Ramos (cell line): ENCODE results near the gene ACSM2B.
"Not testable (repeated sequence)": the region's sequence is repeated elsewhere in the genome, so short reads cannot be mapped to it uniquely, and the experiment has no call there.

ENCODE experiments used
- in situ Hi-C: fragments of 300-500 bp; cut with MboI; formaldehyde crosslinking; loops from one replicate; pipeline ENCODE4 v1.14.3; 2022; ENCODE audit warnings: low sequenced_read_pairs; ENCODE audit not compliant: unreplicated experiment

Gene ACSM2B

GRCh38 chr16:20538181-20538580 lies 38.0 kb downstream of the ACSM2B start:
- in situ Hi-C loops = no loop called here

DNA sequence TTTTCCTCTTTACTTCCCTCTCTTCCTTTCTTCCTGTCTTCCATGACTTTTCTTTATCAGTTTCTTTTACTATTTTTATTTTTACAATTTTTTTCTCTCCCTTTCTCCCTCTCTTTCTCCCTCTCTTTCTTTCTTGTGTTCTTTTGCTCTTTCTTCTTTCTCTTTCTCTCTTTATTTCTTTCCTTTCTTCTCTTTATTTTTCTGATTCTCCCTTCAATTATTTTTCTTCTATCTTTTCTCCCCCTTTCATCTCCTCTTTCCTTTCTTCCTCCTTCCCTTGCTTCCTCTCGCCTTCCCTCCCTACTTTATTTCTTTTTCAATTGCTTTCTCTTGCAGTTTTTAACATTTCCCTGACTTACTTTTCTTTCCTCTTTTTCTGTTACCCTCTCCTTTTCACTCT lies 39.5 kb downstream of the ACSM2B start:
- in situ Hi-C loops = not testable (repeated sequence)

DNA sequence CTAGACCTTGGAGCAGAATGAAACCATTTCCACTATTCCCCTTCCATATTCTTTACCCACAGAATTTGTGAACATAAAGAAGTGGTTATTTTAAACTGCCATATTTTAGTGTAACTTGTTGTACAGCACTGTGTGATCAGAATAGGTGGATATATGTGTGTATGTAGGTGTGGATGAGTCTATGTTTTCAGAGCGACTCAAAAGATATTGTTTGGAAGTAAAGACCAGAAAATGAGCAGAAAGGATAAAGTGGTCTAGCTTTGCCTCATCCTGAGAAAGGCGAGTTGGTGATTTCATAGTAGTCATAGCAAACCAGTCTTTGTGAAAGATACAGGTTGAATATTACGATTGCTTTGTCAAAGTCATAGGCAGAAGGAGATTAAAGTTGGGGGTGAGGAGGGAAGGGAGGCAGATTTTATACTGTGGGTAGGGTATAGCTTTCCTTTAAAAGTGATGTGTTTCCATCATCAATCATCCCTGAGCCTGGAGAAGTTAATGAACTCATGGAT lies 43.8 kb downstream of the ACSM2B start:
- in situ Hi-C loops = not testable (repeated sequence)

DNA sequence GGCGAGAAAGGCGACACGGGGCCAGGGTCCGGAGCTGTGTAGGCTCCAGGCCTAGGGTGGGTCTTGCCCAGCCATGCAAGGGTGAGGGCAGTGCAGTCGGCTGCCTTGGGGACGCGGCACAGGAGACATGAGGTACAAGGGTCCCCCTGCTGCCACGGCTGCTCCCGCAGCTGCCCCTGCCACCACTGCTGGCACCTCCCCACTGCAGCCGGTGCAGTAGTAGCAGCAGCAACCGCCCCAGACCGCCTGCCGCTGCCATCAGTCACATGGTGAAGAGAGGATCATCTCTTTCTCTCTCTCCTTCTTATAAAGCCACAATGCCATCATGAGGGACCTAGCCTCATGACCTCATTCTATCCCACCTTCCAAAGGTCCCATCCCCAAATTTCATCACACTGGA lies 44.4 kb downstream of the ACSM2B start:
- in situ Hi-C loops = not testable (repeated sequence)

GRCh38 chr16:20520103-20520502 lies 56.1 kb downstream of the ACSM2B start:
- in situ Hi-C loops = no loop called here

- in situ Hi-C loops = no loop called here
Measured at GRCh38 chr16:20519231-20519630, 56.9 kb downstream of the ACSM2B start.

- in situ Hi-C loops = no loop called here
Measured at GRCh38 chr16:20517149-20517548, 59.0 kb downstream of the ACSM2B start.

GRCh38 chr16:20515688-20516090 lies 60.5 kb downstream of the ACSM2B start:
- in situ Hi-C loops = no loop called here

DNA sequence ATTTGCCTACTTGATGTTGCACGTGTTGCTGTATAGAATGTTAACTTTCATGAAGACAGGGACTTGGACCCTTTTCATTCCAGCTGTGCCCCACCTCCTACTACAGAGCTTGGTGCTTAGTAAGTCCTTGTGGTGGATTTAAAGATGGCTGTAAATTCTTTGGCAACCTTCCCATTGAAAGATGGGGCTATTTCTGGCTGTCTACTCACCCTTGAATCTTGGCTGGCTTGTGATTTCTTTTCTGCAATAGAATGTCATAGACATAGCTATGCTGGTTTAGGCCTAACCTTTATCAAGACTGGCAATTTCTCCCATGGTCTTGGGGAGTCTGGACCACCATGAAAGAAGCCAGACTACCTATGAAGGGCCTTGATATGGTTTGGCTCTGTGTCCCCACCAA lies 65.8 kb downstream of the ACSM2B start:
- in situ Hi-C loops = no loop called here

DNA sequence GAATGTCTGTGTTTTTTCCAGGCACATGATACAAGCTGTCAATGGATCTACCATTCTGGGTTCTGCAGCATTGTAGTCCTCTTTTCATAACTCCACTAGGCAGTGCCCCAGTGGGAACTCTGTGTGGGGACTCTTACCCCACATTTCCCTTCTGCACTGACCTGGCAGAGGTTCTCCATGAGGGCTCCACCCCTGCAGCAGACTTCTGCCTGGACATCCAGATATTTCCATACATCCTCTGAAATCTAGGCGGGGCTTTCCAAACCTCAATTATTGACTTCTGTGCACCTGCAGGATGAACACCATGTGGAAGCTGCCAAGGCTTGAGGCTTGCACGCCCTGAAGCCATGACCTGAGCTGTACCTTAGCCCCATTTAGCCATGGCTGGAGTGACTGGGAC lies 68.9 kb downstream of the ACSM2B start:
- in situ Hi-C loops = no loop called here

DNA sequence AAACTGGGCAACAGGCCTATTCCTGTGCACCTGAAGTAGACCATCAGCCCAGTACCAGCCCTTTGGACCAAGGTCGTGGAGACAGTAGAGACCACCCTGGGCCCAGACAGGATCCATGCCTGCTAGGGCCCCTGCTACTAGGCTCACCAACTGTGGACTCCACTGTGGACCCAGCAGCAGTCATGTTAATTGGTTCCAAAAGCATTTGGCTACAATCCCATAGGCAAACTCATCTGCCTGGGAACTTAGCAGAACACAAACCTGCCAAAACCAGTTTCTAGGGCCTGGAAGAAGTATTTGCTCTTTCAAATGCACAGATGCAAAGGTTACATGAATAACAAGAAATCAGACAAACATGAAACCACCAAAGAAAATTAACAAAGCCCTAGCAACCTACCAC lies 71.7 kb downstream of the ACSM2B start:
- in situ Hi-C loops = no loop called here

GRCh38 chr16:20491448-20491847 lies 84.7 kb downstream of the ACSM2B start:
- in situ Hi-C loops = not testable (repeated sequence)

DNA sequence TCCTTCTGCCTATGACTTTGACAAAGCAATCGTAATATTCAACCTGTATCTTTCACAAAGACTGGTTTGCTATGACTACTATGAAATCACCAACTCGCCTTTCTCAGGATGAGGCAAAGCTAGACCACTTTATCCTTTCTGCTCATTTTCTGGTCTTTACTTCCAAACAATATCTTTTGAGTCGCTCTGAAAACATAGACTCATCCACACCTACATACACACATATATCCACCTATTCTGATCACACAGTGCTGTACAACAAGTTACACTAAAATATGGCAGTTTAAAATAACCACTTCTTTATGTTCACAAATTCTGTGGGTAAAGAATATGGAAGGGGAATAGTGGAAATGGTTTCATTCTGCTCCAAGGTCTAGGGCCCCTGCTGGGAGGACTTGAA lies 85.2 kb downstream of the ACSM2B start:
- in situ Hi-C loops = not testable (repeated sequence)
